GM12801 (cell line): ENCODE results near the gene CARD14.

ENCODE experiments used
- TF ChIP-seq, protein P1 (sequence below): IDR thresholded peaks from one replicate; pipeline ENCODE4 v1.5.1; 2011; ENCODE audit warnings: control low read depth; ENCODE audit not compliant: insufficient read length; ENCODE audit errors: extremely low read depth

The CARD14 gene

DNA sequence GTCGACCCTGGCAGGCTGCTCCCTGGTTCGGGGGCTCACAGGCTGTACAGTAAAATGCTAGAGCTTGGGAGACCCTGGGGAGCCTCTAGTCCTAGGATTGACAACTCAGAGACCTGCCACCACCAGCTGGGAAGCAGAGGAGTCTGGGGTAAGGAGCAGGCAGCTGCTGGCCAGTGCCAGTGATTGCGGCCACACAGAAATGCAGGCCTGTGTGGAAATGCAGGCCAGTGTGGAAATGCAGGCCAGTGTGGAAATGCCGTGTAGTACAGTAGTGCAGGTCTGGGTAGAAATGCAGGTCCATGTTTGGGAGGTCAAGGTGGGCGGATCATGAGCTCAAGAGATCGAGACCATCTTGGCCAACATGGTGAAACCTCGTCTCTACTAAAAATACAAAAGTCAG, 26.8 kb downstream of the CARD14 start:
- TF ChIP-seq, protein P1, sequence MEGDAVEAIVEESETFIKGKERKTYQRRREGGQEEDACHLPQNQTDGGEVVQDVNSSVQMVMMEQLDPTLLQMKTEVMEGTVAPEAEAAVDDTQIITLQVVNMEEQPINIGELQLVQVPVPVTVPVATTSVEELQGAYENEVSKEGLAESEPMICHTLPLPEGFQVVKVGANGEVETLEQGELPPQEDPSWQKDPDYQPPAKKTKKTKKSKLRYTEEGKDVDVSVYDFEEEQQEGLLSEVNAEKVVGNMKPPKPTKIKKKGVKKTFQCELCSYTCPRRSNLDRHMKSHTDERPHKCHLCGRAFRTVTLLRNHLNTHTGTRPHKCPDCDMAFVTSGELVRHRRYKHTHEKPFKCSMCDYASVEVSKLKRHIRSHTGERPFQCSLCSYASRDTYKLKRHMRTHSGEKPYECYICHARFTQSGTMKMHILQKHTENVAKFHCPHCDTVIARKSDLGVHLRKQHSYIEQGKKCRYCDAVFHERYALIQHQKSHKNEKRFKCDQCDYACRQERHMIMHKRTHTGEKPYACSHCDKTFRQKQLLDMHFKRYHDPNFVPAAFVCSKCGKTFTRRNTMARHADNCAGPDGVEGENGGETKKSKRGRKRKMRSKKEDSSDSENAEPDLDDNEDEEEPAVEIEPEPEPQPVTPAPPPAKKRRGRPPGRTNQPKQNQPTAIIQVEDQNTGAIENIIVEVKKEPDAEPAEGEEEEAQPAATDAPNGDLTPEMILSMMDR, result no peak

DNA sequence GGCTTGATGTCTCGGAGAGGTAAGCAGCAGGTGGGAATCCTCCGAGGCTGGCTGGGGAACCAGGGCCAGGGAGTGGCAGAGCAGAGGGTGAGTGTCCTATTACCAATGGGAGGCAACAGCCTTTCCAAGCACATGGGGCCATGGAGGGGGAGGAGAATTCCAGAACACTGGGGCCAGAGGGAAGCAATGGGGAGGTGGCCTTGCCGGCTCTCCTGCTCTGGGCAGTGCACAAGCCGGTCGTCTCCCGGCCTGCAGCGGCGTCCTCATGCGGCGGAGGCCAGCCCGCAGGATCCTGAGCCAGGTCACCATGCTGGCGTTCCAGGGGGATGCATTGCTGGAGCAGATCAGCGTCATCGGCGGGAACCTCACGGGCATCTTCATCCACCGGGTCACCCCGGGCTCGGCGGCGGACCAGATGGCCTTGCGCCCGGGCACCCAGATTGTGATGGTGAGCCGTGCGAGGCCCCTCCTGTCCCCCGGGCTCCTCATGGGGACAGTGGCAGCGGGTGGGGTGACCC, 28.4 kb downstream of the CARD14 start:
- TF ChIP-seq, protein P1, result no peak

DNA sequence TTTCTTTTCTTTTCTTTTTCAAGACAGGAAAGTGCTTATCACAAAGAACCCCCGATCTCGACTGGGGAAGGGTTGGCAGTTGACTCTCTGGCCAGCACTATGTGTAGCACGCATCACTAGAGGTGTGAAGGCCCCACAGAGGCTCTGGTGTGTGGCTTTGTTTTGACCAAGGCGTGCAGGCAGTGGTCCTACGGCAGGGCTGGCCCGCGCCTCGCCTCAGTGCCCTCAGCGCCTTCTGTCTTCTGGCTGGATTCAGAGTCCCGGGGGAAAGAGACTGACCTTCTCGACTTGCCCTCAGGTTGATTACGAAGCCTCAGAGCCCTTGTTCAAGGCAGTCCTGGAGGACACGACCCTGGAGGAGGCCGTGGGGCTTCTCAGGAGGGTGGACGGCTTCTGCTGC, 31.6 kb downstream of the CARD14 start:
- TF ChIP-seq, protein P1, result no peak

DNA sequence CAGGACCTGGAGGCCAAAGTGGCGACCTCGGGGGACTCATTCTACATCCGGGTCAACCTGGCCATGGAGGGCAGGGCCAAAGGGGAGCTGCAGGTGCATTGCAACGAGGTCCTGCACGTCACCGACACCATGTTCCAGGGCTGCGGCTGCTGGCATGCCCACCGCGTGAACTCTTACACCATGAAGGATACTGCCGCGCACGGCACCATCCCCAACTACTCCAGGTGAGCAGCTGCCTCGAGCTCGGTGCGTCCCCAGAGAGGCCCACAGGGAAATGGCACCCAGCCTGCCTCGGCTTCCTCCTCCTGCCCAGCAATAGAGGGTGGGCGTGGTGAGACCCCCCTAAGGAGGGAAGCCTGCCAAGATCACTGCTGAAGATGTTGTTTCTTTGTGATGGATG, 32.4 kb downstream of the CARD14 start:
- TF ChIP-seq, protein P1, result no peak

GRCh38 chr17:80203471-80203963, 33.7 kb downstream of the CARD14 start:
- TF ChIP-seq, protein P1, result no peak

DNA sequence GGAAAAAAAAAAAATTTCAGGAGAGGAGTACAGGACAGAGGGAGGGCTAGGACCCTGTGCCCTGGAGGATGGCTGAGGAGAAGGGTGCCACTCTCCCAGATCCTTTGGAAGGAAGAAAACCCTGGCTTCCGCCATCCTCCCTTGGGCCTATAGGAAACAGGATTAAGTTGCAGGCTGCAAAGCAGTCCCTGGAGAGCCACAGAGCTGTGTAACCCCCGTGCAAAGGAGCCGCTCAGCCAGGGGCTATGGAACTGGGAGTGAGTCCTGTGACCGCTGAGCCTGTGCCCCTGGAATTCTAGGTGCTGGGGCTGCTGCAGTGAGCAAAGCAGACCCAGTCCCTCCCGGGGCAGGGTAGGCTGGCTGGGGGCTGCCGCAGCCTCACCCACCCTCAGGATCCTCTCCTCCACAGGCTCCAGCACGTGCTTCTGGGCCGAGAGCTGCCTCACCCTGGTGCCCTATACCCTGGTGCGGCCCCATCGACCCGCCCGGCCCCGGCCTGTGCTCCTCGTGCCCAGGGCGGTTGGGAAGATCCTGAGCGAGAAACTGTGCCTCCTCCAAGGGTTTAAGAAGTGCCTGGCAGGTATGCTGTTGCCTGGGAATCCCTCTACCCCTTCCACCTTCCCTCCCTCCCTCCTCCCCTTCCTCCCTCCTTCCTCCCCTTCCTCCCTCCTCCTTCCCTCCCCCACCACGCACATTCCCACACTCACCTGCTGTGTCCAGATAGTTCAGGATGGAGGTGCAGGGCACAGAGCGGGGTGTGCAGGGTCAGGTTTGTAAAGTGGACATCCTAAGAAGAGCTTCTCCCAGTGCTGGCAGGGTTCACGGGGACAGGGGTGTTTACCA, 35.0 kb downstream of the CARD14 start:
- TF ChIP-seq, protein P1, result no peak

DNA sequence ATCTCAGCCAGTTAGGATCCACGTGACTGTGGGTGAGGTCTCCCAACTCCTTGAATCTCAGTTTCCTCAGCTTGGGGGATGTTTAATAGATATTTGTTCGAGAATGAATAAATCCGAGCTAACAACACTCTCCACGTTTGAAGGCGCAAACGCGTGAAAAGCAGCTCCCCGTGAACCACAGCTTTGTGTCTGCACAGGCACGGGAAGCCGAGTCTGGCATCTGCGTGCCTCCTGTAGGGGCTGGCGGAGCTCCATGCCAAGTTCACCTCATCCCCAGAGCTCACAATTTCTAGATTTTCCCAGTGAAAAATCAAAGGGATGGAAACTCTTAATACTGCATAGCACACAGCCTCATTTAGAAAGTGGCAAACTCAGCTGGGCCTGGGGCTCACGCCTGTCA, 36.0 kb downstream of the CARD14 start:
- TF ChIP-seq, protein P1, result no peak
